Large intestine (tissue), 3 donors: ENCODE data around the gene TAF10. TPM values are rescaled to one million over a fixed set of nuclear protein-coding genes. Genes with fewer than 3 reads are reported as not detected.

Source experiments
- DNase-seq, 2 donors: peaks; one replicate each; pipeline versions ENCODE4 v3.0.0 to v3.0.0-alpha.2; 2013
- H3K27ac ChIP-seq: one replicate; pipeline ENCODE4 v1.5.1; 2013; ENCODE audit warnings: low read length
- H3K27me3 ChIP-seq: 2 replicates; pipeline ENCODE4 v1.6.1; 2013; ENCODE audit warnings: low read length; ENCODE audit not compliant: control insufficient read depth, insufficient read depth
- H3K36me3 ChIP-seq: 2 replicates; pipeline ENCODE4 v1.6.1; 2013; ENCODE audit warnings: low read length; ENCODE audit not compliant: control insufficient read depth, insufficient read depth
- H3K4me1 ChIP-seq: one replicate; pipeline ENCODE4 v1.6.1; 2013; ENCODE audit warnings: low read length; ENCODE audit not compliant: control insufficient read depth, insufficient read depth
- H3K4me3 ChIP-seq: one replicate; pipeline ENCODE4 v1.5.1; 2013; ENCODE audit warnings: low read length
- H3K9me3 ChIP-seq: one replicate; pipeline ENCODE4 v1.6.1; 2013; ENCODE audit warnings: mild to moderate bottlenecking, low read depth, low read length, moderate library complexity; ENCODE audit not compliant: control insufficient read depth
- WGBS: methylation state at CpG from one replicate; pipeline ENCODE4 v1.1.5; 2013; ENCODE audit warnings: low lambda C conversion rate; ENCODE audit not compliant: insufficient coverage; 5-methylcytosine and 5-hydroxymethylcytosine counted together
- polyA plus RNA-seq: library from polyadenylated mRNA; unstranded; fragments of 120-200 nt; gene quantifications from one replicate; pipeline ENCODE4 v1.2.1, GENCODE V29; 2013

TAF10 gene
- polyA plus RNA-seq, 1 donor: 91.0 TPM

- Histone ChIP-seq H3K9me3 (peaks cover 12% of the 10 kb centered on the region), H3K4me3 (no peak overlapping the region), H3K36me3 (peaks cover 37% of the 10 kb centered on the region), H3K4me1 (peaks cover 28% of the 10 kb centered on the region), H3K27me3 (no peaks in the 10 kb centered on the region), H3K27ac (no peak overlapping the region)
- no peak for DNase-seq
- no CpG with 5 or more reads among the region's 29 CpGs for WGBS
These were observed 20.4 kb upstream of the TAF10 start for GRCh38 chr11:6632116-6633073.

GRCh38 chr11:6631361-6631890, 19.4 kb upstream of the TAF10 start:
- H3K27ac ChIP-seq: no peak overlapping the region
- H3K9me3 ChIP-seq: peaks cover 12% of the 10 kb centered on the region
- H3K27me3 ChIP-seq: no peaks in the 10 kb centered on the region
- H3K36me3 ChIP-seq: peaks cover 46% of the 10 kb centered on the region
- no CpG with 5 or more reads among the region's 11 CpGs for WGBS
- no peak overlapping the region for H3K4me3 ChIP-seq
- peaks cover 28% of the 10 kb centered on the region for H3K4me1 ChIP-seq
- DNase-seq: peak in 1 of 2 donors; percentile 65

- no peak for DNase-seq
- H3K27me3 ChIP-seq: no peaks in the 10 kb centered on the region
- peaks cover 27% of the 10 kb centered on the region for H3K4me1 ChIP-seq
- no CpG with 5 or more reads among the region's 28 CpGs for WGBS
- H3K9me3 ChIP-seq: peaks cover 12% of the 10 kb centered on the region
- peaks cover 52% of the 10 kb centered on the region for H3K36me3 ChIP-seq
- H3K4me3 ChIP-seq: peak overlapping the region; percentile 27
- H3K27ac ChIP-seq: no peak overlapping the region
These were observed 18.7 kb upstream of the TAF10 start for GRCh38 chr11:6630632-6631291.

GRCh38 chr11:6629892-6630631, 18.0 kb upstream of the TAF10 start:
- H3K36me3 ChIP-seq: peaks cover 59% of the 10 kb centered on the region
- DNase-seq: peak; percentile 76 to 86
- no peak overlapping the region for H3K27ac ChIP-seq
- H3K4me1 ChIP-seq: peaks cover 28% of the 10 kb centered on the region
- H3K9me3 ChIP-seq: peaks cover 12% of the 10 kb centered on the region
- no peaks in the 10 kb centered on the region for H3K27me3 ChIP-seq
- peak overlapping the region; percentile 10 for H3K4me3 ChIP-seq
- WGBS: no CpG with 5 or more reads among the region's 102 CpGs

- Histone ChIP-seq H3K4me3 (no peak overlapping the region), H3K36me3 (peaks cover 64% of the 10 kb centered on the region)
These were observed 17.5 kb upstream of the TAF10 start for GRCh38 chr11:6629573-6629891.

GRCh38 chr11:6628526-6628925, 16.5 kb upstream of the TAF10 start:
- H3K27ac ChIP-seq: no peak overlapping the region
- H3K9me3 ChIP-seq: peaks cover 12% of the 10 kb centered on the region
- WGBS: no CpG with 5 or more reads among the region's 4 CpGs
- no peak for DNase-seq
- no peaks in the 10 kb centered on the region for H3K27me3 ChIP-seq
- no peak overlapping the region for H3K4me3 ChIP-seq
- H3K36me3 ChIP-seq: peaks cover 69% of the 10 kb centered on the region
- H3K4me1 ChIP-seq: peaks cover 30% of the 10 kb centered on the region

More at GRCh38 chr11:6629573-6629891, 17.5 kb upstream of the TAF10 start:
- Histone ChIP-seq H3K27ac (no peak overlapping the region), H3K4me1 (peaks cover 30% of the 10 kb centered on the region), H3K27me3 (no peaks in the 10 kb centered on the region), H3K9me3 (peaks cover 12% of the 10 kb centered on the region)
- DNase-seq: no peak
- no CpG with 5 or more reads among the region's 24 CpGs for WGBS

- Histone ChIP-seq H3K36me3 (peaks cover 71% of the 10 kb centered on the region), H3K4me3 (no peak overlapping the region), H3K9me3 (peaks cover 12% of the 10 kb centered on the region), H3K4me1 (peaks cover 30% of the 10 kb centered on the region), H3K27ac (no peak overlapping the region), H3K27me3 (no peaks in the 10 kb centered on the region)
- DNase-seq: no peak
- WGBS: 60% methylated on average over 1 of the region's 2 CpGs
These were observed 15.8 kb upstream of the TAF10 start for GRCh38 chr11:6627762-6628241.

- no peak for DNase-seq
- H3K9me3 ChIP-seq: peaks cover 12% of the 10 kb centered on the region
- no peaks in the 10 kb centered on the region for H3K27me3 ChIP-seq
- H3K27ac ChIP-seq: no peak overlapping the region
- H3K4me3 ChIP-seq: no peak overlapping the region
- WGBS: no CpG with 5 or more reads among the region's 19 CpGs
- peaks cover 30% of the 10 kb centered on the region for H3K4me1 ChIP-seq
- H3K36me3 ChIP-seq: peaks cover 65% of the 10 kb centered on the region
These were observed 15.2 kb upstream of the TAF10 start for GRCh38 chr11:6626971-6627761.

GRCh38 chr11:6625832-6626420, 13.9 kb upstream of the TAF10 start:
- H3K4me3 ChIP-seq: no peak overlapping the region
- no CpG with 5 or more reads among the region's 17 CpGs for WGBS
- DNase-seq: no peak
- no peak overlapping the region for H3K27ac ChIP-seq
- H3K4me1 ChIP-seq: peaks cover 20% of the 10 kb centered on the region
- no peaks in the 10 kb centered on the region for H3K27me3 ChIP-seq
- peaks cover 12% of the 10 kb centered on the region for H3K9me3 ChIP-seq
- H3K36me3 ChIP-seq: peaks cover 58% of the 10 kb centered on the region
